CMK (cell line): Measurements from ENCODE around the gene PER1.
"Not testable (repeated sequence)": the region's sequence is repeated elsewhere in the genome, so short reads cannot be mapped to it uniquely, and the experiment has no call there.

Experiments
- DNase-seq: peaks from one replicate; pipeline ENCODE4 v3.0.0-alpha.2; 2010; ENCODE audit warnings: low read depth

Gene PER1

DNA sequence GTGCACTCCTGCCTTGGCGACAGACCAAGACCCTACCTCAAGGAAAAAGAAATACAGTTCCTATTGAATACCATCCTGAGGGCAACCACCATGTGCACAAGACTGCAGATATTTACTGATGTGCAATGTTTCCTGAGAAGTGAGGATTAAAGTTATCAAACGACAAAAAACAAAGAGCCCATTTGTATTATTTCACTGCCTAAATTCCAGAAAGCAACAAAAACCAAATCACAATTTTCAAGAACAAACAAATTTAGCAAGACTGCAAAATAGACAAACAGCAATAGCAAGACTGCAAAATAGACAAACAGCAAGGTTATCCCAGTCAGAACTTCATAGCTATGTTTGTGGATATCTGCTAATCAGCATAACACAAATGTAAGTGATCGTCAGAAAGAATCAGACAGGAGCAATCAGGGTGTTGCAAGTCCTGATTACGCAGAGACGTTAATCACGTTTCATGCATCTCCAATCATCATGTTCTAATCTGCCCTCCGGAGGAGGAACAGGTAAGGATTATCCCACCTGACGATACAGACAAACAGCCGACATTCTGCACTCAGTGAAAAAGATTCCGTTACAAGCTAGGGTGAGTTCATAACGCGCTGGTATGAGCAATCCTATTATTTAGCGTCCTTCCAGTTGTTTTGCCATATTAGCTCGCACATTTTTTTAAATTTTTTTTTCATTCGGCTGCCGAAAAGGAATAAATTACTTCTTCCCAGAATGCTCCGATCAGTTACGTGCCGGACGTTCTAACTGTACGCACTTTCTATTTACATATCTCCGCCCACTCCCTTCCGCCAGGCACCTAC lies 21.1 kb upstream of the PER1 start:
- no peak for DNase-seq

DNA sequence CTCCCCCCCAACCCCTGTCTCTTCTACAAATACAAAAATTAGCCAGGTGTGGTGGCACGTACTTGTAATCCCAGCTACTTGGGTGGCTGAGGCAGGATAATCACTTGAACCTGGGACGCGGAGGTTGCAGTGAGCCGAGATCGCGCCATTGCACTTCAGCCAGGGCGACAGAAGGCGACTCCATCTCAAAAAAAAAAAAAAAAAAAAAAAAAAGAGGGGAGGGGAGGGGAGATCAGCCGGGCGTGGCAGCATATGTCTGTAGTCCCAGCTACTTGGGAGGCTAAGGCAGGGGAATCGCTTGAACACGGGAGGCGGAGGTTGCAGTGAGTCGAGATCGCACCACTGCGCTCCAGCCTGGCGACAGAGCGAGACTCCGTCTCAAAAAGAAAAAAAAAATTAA lies 18.0 kb upstream of the PER1 start:
- not testable (repeated sequence) for DNase-seq

DNA sequence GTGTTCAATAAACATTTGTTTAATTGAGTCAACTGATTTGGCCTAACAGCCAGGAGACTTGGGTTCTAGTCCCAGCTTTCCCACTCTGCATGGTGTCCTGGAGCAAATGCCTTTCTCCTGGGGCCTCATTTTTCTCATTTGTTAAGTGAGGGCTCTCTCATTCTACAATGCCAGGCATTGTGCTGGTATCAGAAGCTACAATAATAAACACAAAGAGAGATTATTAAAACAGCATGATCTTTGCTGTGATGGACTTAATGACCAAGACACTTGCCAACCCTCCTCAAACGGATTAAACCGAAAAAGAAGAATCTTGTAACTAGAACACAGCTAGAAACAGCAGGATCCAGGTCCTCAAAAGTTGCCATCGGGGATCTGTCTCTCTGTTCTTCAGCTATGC lies 15.3 kb upstream of the PER1 start:
- no peak for DNase-seq

DNA sequence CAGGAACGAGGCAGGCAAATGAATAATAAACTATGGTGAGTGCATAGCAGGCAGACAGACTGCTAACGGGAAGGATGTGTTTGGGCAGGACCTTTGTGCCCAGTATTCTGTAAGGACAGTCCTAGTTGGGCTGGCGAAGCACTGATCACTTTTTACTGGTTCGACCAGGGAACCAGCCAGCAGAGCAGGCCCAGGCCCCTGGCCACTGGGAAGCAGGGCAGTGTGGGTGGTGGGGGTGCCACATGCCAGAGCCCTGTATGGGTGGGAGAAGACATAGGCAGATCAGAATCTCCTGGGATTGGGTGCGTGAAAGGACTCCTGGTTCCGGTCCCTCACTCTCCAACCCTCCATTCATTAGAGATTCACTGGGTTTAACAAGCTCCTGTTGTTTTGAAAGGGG lies 14.5 kb upstream of the PER1 start:
- DNase-seq = no peak

DNA sequence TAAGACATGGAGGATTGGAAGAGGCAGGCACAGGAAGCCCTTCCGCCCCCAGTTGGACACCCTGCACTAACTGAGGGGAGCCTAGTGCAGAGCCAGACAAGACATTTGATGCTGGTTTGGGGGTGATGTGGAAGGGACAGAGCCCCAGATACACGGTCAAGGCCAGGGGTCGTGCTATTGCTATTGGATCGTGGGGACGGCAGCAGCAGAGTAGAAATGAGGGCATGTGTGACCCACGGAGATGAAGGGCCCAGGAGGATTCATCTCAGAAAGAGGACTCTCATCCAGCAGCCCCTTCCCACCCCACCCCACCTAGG lies 12.6 kb upstream of the PER1 start:
- no peak for DNase-seq

DNA sequence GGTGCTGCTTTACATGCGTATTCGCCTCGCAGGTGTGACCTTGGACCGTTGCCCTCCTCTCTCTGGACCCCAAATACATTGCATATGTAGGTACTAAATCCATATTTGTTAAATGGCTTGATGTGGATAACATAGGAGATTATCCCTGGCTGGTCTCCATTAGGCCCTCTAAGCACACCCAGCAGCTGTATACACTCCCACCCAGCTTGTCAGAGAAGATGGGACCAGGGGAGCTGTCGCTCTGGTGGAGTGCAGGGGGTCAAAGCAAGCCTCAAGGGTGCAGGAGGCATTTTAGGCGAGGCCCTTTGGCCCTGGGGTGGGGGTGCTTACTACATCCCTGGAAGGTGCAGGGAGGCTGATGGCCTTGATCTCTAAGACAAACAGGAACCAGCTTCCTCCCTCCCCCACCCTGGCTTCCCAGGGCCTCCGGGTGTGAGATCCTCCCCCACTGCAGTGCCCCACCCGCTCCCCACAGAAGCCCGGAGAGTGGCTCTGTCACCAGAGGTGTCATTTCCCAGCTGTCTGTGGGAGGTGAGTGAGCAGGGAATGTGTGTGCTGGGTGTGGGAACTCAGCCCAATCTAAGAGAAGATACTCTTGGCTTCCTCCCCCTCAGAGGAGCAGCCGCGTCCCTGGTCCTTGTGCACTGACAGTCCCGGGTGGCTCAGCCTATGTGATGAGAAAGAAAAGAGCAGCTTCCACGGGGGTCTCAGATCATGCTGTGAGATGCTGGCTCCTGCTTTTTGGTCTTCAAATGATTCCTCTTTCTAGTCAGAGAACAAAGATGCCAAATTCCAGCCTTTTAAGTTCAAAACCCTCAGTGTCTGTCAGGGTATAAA lies 12.0 kb upstream of the PER1 start:
- peak; percentile 73 for DNase-seq

DNA sequence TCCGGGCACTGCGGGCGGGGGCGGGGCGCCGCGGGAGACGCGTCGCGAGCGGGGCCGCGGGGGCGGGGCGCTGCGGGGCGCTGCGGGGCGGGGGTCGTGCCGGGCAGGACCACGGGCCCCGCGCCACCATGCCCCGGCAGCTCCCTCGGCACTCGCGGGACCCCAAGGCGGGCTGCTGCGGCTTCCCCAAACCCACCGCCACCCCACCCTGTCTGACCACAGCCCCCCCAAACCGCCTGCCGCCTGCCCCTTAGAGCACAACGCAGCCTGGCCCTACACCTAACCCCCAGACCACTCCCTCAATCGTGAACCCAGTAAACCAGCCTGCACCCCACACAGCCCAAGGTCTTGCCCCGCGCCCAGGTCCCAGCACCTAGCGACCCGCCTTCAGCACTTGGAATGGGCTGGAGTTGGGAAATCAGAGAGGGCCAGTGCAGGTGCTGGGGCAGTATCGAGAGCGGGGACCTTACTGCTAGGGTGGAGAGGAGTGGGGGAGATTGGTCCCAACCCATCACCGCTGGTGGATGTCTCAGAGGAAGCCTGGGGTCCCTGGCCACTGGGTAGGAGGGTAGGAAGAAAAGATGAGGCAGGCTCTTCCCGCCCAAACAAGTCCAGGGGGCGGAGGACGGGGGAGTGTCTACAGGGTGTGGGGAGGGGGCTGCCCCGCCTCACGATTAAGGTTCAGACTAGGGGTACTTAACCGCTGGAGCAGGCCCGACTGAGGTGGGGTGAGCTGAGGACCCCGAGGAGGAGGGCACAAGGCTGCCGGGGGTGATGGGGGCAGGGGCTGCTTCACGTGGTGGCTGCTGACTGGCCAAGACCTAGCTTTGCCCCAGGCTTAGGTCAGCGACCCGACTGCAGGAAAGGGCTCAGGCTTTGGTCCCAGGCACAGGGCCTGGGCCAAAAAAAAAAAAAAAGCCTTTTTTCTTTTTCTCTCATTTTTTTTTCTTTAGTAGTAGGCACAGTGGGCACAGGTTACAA lies 11.1 kb upstream of the PER1 start:
- DNase-seq = no peak

DNA sequence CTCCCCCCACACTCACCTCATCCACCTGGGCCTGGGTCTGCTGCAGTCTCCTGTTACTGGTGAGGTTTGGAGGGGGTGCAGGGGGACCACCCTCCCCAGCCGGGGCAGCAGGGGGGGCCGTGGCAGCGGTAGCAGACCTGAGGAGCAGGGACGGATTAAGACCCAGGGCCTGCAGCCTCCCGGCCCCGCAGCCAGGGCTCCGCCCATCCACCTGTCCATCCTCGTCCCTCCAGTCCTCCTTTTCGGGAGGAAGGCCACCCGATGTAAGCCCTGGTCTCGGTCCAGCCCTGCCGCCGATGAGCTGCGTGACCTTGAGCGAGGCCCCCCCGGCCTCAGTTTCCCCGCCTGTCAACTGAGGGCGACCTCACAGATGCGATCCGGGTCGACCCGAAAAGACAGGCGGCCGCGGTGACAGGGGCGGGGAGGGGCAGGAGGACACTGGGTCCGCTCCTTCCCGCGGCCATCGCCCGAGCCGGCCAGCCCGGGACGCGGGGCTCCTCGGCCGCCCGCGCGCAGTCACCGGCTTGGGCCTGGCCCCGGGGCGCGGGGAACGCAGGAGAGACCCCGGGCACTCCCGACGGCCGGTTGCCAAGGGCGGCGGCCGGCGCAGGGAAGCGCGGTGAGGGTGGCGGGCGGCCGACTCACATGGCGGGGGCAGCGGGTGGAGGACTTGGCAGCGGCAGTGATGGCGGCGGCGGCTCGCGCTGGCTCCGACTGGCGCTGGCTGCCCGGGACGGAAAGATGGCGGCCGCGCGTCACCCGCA lies 10.2 kb upstream of the PER1 start, which contains the start of gene VAMP2:
Gene VAMP2 (minus strand): TSS at position 716 of the 764 bp plus-strand sequence. CDS start 69 bp downstream, at position 647.
- DNase-seq = no peak

DNA sequence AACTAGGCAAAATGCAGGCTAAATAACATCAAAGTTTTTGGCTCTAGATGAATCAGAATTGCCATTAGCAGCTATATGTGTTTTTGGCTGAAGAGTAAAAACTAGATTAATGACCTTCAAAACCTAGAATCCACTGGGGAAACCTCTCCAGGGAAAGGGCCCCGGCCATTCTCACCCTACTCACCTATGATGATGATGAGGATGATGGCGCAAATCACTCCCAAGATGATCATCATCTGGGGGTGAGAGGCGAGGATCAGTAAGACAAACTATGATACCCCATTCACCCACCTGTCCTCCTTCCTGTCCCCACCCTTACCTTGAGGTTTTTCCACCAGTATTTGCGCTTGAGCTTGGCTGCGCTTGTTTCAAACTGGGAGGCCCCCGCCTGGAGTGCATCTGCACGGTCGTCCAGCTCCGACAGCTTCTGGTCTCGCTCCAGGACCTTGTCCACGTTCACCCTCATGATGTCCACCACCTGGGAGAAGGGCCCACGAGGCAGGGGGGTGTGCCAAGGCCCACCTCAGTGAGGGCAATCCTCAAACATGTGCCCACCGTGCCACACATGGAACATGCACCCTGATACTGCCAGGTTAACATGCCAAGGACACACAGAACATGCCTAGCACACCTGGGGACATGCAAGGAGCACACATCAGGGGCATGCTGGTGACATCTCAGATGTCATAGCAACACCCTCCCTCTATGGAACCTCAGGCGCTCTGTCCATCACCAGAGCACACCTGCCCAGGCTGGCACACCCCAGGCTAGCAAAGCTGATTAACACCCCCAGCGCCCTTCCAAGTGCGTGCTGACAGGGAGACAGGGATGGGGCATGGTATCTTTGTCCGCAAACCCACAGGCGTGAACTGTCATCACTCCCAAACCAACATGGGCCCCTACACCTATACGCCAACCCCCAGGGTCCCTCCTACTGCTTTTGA lies 9.4 kb upstream of the PER1 start:
- DNase-seq = no peak

DNA sequence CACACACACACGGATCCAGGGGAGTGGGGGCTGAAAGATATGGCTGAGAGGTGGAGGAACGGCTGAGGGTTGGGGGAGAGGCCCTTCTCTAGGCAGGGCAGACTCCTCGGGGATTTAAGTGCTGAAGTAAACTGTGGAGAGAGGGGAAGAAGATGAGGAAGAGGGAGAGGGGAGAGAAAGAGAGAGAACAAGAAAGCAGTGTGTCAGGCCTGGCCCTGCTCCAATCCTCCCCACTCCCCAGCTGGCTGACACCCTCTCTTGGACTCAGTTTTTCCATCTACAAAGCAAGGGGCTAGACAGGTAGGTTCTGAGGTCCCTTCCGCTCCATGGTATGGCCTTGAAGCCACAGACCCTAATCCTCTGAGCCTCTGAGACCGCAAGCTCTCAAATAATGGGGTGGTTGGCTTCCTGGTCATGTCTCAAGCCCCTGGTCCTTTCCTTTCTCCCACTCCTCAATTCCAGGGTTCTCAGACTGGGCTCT lies 8.6 kb upstream of the PER1 start:
- no peak for DNase-seq

DNA sequence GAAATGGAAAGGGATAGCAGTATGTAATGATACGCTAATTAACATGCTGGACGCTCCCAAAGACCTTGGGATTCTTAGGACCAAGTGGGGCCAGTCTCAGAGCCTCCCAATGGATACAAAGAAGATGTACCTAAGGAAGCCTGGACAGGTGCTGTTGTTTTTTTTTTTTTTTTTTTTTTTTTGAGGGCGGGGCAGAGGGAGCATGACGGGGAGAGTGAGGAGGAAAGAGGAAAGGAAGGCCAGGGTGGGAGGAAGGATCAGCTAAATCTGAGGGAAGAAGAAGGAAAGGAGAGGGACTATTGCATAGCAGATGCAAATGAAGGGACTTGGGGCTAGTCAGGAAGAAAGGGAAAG lies 8.0 kb upstream of the PER1 start:
- DNase-seq = no peak

DNA sequence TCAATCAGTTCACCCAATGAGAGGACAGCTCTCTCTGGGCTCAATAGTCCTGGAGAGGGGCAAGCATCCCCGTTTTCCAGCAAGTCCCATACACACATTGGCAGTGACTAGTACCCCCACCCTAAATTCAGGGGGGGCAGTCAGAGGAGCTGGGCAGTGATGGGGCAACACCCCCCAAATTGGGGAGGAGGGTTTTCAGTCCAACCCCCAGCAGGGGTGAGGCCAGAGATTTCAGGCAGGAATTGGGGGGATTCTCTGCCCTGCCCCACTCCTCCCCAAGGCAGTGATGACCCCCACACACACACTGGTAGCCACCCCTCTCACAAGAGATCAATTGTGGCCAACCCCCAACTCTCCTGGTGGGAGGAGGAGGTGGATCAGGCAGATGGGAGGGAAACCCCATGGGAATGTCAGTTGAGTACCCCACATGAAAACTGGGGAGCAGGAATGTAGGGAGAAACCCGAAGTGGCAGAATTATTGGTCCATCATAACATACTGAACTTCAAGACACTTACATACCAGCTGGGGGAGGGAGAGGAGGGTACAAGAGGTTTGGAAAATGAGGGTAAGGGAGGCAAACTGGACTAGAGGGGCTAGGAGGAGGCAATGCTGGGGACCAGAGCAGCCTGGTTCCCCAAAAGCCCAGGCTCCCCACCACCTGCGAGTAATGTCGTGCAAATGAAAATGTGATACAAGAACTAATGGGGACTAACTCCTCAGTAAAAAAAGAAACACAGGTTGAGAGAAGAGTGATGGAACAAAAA lies 7.4 kb upstream of the PER1 start:
- DNase-seq = no peak

DNA sequence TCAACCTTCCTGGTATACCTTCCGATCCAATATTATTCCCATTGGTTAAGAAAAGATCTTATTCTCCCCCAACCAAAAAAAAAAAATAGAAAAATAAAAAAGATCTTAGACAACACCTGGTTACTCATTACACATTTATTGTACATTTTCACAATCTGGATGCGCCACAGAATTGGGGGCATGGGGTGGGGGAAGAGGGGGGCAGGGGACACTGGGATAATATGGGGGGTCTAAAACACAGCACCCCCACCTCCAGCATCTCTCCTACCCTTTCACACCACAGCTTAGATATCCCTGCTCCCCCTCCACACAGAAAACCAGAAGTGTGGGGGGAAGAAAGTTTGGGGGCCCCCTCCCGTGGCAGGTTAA lies 6.8 kb upstream of the PER1 start:
- DNase-seq = no peak

DNA sequence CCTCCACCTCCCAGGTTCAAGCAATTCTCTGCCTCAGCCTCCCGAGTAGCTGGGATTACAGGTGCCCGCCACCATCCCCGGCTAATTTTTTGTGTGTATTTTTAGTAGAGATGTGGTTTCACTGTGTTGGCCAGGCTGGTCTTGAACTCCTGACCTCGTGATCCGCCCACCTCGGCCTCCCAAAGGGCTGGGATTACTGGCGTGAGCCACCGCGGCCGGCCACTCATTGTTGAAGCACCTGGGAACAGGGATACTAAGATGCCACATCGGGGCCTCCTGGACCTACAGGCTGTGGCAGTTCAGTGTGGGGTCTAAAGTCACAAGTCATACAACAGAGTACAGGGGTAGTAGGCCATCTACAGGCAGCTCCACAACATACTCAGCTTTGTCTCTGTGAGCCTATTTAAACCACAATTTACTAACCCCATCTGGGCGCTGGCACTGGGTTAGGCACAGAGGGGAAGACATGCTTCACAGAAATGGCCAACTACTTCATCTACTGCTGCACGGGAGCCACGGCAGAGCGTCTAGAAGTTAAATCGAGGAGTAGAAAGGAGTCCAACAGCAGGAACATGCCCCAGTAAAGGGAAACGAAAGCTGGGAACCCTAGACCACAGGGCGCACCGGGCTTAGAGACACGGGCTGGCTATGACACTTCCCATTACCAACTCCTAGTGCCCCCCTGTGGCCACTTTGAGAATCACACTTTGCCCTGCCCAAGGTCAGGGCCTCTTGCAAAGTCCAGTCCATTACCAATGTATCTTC lies 6.2 kb upstream of the PER1 start:
- no peak for DNase-seq

DNA sequence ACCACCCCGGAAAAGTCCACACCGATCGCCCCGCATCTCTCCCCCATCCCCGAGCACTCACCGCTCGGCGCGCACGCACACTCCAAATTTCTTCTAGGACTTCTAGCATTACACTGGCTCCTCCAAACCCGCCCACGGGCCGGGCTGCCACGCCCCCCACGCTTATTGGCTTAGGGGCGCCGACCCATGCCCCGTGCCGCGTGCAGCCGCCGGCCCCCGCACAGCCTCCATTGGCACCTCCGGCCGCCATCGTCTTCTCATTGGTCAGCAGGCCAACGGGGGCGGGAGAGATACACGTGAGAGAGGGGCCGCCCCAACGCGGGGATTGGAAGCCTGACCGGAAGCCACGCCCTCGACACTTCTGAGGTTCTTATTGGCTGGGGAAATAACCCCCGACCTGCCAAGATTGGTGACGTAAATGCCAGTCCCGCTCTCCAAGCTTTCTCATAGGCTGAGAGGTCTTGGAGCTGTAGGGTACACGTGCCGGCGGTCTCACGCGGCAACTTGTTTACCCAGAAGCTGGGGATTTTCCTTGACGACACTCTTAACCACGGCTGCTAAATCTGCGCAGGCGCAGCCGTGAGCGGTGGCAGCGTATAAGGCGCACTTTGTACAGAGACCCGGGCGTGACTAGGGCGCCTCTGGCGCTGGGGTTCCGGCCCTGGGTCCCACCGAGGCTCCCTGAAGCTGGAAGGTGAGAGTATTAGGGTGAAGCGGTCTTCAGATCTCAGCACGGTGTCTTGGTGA lies 4.2 kb upstream of the PER1 start:
- DNase-seq = peak; percentile 93

DNA sequence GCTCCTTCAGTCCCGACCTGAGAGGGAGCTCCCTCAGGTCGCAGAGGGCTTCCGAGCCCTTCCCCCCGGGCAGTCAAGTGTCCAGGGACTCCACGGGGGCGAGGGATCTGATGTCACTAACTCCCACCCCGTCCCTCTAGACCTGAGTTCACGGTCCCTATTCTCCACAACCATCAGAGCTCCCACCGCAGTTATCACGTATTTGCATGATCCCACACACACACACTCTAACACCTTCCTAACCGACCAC lies 3.7 kb upstream of the PER1 start:
- no peak for DNase-seq

DNA sequence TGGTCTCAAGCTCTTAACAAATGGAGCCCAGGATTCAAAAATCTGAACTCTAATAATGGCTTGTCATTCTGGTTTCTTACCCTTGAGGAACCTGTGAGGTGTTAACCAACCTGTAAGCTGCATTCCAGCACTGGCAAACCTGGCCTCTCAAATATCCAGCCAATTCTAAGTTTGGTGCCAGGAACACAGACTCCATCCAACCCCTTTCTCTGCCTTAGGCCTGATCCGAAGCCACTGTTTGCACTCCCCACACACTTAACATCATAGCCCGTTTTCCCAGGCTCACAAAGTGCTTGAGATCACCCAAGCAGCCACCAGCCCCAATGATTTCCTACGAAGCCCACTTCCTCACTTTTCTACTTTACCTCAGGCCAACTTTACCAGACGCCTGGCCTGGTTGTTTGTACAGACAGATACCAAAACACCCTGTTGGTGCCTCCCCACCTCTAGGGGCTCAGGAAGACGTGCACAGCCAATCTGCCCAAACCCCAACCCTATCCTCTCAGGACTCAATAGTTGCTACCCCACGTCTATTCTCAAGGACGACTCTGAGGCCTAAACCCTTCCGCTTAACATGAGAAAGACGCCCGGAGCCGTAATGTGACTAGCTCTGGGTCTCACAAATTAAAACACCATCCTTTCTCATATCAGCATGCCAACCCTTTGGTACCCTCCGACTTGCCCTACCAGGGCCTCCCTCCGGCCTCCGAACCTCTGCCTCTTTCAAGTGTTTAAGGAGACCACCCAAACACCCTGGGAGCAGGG lies 3.2 kb upstream of the PER1 start:
- no peak for DNase-seq
